ENCODE results near the gene TSEN2.
"Not testable (repeated sequence)": the region's sequence is repeated elsewhere in the genome, so short reads cannot be mapped to it uniquely, and the experiment has no call there.

TSEN2 gene

DNA sequence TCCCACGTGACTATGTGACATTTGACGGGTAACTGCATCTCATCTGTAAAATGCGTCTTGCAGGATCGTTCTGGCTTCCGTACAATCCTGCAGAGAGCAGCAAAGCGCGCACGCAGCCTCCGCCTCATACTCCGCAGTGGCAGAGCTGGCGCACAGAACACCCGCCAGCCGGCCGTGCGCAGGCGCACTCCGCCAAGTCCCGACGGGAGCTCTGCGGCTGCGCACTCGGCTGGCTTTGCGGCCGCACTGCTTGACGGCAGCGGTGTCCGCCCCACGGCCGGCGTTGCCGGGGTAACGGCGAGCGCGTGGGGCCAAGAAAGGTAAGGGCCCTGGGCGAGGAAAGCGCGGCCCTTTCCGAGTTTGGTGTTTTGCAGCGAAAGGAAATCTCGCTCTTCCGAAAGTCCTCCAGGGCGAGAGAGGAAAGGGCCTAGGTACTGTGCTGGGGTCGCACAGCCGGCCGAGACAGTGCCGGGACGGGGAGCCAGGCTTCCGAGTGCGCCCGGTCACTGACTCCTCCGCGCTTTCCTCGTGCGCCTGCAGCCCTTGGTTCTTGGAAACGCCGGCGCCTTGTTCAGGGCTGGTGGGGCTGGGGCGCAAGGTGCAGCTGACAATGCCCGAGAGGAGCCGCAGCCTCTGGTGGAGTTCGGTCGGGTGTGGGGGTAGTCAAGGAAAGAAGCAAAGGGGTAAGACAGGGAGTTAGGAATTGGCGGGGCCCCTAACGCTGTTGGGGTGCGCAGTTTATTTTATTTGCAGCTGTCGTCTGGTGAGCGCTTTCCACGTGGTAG, at the start of gene TSEN2:
TSEN2 (plus strand) TSS at position 283 of the 785 bp plus-strand sequence. CDS start 5,321 bp downstream, outside the sequence.
- DNase-seq (ENCODE audit: low read depth in 2 of 2, low spot score in 1 of 2) = peak; percentile 90 to 93

DNA sequence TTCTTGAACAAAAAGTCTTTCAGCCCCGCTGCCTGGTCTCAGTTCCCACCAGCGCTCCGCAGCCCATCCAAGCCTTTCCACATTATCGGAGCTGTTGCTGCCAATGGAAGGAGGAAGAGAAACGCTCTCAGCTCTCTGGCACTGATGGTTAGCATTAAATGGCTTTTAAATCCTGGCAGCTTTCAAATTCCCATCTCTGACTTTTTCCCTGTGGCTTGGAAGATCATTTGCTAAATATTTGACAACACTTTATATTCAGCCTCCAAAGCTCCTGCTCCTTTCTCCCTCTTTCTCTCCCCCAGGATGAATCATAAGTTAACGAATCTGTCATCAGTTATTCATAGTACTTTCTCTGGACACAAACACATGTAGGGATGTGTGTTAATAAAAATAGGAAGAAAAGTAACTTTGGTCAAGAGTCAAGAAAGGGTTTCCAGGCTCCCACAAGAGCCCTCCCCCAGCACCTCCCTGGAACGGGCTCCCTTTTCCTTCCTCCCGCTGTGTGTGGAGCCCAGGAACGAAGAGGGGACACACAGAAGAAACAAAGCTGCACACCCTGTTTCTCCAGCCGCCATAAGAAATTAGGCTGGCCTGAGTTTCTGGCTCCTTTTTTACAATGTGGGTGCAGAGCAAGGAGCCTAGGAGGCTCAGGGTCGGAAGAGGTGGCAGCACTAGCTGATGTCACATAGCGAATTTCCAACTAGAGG, 47.6 kb upstream of the TSEN2 start:
- DNase-seq (ENCODE audit: low read depth in 2 of 2, low spot score in 1 of 2) = no peak

DNA sequence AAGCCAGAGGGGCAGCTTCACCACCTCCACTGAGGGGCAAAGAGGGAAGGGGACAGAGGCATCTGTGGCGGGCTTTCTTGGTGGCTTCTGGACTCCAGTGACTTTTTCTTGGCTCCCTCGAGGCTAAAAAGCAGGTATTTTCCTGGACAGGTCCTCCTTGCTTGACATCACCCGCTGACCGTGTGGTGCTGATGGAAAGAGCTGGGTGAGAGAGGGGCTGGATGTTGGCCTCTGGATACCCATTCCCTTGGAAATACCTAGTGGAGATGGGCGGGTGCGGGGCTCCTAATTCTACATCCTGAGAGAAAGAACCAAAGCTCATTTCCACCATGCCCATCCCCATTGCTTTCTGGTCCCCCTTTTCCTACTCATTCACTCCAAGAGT, 47.1 kb upstream of the TSEN2 start:
- DNase-seq (ENCODE audit: low read depth in 2 of 2, low spot score in 1 of 2) = no peak

DNA sequence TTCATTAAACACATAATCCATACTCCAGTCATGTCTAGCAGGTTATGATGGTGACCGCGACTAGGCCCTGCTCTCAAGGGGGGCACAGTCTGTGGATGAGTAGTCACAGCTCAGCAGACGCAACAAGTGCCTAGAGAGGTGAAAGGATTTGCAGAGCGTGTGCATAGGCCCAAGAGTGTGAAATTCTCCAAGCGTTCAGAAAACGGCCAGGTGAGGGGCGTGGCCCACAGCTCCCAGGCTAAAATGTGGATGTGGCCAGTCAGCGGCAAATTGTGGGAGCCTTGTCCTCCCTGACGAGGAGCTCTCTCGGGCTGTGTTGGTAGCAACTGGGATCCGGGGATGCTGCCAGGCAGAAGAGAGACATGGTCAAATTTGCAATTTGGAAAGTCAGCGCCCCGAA, 46.4 kb upstream of the TSEN2 start:
- no peak for DNase-seq (ENCODE audit: low read depth in 2 of 2, low spot score in 1 of 2)

DNA sequence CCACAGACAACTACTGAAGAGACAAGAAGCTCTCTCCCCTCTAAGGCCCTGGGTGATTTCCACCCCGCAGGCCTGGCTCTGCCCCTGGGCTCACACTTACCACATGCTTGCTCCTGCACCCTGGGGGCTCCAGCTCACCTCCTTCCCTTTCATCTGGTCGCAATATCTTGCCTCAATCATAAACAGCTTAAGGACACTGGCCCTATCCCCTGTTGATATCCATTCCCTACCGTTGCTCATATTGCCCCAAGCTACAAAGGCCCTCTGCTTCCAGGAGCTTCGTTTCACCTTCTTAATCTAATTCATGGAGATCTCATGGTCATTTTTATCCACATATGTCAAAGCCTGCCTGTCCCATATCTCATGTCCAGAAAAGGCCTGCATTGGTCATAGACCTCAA, 46.0 kb upstream of the TSEN2 start:
- no peak for DNase-seq (ENCODE audit: low read depth in 2 of 2, low spot score in 1 of 2)

DNA sequence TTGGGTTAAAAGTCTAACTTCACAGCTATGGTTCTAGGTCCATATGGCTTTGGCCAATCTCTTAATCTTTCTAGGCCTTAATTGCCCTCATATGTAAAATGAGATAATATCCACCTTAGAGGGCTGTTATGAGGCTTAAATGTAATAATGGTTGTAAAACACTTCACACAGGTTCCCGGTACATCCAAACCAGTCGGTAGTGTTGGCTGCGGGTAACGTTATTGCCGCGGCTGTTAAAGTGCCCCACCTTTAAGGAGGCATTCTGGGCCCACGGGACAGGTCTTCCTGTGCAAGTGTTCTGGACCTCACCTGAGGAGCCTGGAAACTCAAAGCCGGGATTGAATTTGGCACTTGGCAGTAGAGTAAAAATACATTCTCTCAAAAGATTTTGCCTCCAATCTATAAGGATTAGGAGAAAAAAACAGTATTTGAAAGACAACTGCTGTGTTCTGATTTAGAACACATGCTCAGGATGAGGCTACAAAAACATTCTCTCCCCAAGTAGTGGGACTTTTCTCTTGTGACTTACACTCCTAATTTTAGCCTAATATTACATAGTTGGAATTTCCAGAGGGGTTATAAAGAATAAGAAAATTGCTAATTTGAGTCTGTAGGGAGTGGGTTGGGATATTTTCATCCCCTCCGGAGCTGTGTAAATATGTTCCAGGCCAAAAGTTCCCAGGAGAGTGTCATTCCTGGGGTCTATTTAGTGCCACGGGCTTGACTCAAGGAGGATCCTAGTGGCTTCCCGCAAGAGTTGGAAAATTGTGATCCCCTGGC, 44.9 kb upstream of the TSEN2 start:
- DNase-seq (ENCODE audit: low read depth in 2 of 2, low spot score in 1 of 2) = no peak

DNA sequence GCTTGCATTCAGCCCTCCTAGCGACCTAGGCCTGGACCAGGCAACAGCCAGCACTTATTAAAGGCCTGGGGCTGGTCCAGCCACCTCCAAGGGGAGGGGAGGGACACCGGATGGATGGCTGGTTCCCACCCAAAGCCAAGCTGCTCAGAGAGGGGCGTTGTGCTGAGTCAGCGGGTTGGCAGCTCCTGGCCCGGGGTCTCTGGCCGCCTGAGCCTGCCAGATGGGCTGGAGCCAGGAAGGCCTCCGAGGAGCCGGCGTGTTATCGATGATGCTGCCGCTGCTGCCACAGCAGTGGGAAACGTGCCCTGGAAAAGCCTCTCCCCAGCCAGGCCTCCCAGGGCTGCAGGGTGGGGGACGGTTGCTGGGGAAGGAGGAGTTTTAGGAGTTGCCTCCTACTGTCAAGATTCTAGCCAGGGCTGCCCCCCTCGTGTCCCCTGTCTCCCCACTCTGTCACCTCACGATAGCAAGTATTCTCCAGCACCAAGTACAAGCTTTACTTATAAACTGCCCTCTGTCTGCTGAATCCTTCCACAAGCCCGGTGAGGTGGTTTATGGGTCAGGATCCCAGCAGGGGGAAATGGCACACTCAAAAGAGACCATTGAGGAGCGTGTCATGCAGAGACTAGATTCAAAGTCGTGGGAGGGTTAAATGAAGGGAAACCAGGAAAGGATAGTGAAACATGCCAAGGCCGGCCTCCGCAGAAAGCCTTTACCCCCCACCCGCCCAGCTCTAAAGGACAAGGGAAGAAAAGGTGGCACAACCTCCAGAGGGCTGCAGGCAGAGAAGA, 43.2 kb upstream of the TSEN2 start:
- DNase-seq (ENCODE audit: low read depth in 2 of 2, low spot score in 1 of 2) = no peak

DNA sequence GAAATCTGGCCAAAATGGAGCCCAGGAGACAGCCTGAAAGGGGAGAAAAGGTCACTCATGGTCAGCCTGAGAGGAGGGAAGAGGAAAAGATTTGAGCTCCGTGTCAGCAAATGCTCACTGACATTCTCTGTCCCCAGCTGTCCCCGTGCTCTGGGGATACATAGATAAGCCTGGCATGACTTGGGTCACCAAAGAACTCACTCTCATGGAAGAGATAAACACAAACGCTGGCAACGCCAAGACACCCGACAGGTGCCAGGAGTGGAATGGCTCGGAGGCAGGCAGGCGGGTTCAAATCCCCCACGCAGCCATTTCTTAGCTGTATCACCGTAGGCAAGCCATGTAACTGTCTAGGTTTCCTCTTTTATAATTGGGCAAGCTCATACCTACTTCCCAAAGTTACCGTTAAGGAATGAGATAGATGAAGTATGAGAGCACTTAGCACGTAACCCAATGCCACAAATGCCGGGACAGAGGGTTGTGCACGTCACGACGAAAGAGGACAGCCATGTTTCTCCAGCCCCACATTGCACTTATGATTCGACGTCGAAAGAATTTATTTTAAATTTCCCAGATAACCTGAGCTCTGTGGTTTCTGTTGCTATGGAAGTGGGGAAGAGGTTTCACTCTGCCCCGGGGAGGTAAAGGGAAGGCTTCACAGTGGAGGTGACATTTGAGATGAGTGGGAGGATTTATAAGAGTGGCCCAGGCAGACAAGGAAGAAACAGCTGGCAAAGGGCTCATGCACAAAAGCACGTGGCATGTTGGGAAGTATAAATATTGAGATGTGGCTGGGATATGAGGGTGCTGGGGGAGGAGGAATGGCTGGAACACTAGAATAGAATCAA, 41.4 kb upstream of the TSEN2 start:
- no peak for DNase-seq (ENCODE audit: low read depth in 2 of 2, low spot score in 1 of 2)

DNA sequence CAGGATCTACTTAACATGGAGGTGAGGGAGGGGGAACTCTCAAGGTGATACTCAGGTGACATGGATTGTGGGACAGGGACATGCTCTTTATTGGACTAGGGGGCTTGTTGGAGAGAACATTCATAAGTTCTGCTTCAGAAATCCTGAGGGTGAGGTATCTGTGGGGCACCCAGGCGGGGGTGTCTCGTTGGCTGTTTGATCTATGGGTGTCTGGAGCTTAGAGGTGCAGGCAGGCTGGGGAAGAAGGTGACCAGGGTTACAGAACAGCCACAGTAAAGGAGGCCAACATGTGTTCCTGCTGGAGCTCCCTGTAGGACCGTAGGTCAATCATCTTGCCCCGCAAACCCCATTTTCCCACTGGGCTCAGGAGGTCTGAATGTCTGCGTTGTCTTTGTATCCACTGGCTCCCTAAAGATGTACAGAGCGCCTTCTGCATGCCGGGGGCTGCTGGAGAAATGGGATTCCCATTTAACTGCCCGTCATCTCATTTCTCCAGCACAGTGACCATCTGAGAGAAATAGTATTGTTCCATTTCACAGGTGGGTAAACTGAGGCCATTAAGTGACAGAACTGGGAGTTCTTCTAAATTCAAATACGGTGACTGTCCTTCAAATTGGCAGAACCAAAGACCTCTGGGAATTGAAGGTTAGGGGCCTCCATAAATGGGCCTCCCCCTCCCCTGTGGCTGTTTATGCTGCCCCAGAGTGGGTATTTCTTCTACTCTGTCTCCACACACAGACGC, 40.3 kb upstream of the TSEN2 start:
- DNase-seq (ENCODE audit: low read depth in 2 of 2, low spot score in 1 of 2) = no peak

DNA sequence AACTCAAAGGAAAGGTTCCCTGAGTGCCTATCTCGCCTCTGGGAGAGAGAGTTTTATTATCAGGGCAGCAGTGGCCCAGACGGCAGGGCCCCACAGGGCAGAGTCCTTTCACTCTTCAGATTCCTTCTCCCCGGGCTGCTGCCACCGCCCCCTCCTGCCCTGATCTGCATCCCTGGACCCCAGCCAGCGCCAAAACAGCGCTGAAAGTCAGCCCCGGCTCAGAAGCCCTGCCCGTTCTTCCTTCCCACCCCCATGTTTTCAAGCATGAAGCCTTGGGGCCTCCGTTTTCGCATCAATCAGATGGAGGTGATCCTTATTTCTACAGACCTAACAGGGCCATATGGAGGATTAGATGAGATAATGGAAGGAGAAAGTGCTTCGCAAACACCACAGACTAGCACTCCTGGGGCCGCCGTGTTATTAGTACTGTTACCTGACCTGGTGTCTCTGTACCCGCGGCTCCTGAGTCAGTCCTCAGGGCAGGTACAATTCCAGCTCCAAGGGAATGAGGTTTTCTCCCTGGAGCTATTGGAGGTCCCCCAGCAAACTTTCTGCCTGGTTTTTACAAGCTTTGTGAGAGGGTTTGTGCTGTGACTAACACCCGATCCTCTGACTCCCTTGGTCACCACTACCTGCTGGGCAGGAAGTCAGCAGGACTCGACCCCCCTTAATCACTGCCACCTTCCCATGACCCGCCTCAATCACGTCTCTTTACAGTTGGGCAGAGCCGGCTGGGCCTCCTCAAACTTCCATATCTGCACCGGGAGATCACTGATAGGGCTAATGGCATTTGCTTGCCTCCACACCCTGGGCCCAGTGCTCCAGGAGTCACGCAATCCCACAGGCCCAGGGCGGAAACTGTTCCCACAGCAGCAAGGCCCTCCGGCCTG, 39.5 kb upstream of the TSEN2 start:
- no peak for DNase-seq (ENCODE audit: low read depth in 2 of 2, low spot score in 1 of 2)

DNA sequence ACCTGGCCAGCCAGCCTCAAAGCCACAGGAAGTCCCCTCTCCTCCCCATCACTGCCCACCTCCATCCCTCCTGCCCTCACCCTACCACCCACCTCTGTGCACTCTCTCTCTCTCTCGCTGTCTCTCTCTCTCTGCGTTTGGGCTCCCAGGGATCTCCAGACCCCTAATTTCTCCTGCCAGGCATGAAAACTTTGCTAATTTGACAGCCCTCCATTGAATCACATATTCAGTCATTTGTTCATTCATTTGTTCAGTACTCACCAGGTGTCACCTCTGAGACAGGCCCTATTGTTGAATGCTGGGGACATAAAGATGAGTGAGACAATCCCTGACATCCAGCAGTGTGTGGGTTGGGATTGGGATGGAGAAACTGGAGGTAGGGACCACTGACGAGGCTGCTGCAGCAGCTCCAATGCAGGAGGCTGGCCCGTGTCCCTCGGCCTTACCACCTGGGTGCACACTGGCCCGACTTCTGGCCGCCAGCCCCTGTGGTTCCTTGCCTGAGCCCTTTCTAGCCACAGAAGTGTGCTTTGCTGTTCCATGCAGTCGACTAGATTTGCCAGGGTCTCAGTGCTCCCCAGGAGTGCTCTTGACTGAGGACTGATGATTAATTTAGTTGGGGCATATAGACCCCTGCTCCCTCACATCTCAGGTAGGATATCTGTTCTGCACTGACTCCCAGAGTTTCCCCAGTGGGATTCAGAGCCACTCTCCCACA, 38.6 kb upstream of the TSEN2 start:
- DNase-seq (ENCODE audit: low read depth in 2 of 2, low spot score in 1 of 2) = no peak

DNA sequence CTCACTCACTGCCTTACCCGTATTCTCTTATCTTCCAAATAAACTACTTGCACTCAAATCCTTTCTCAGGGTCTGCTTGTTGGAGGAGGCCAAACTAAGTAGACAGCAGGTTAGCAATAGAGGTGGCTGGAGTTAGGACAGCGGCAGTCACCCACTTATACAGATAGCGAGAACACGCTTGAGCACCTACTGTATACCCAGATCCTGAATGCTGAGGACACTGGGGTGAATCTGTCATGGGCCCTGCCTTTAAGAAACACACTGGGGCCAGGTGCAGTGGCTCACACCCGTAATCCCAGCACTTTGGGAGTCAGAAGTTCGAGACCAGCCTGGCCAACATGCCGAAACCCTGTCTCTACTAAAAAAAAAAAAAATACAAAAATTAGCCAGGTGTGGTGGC, 38.0 kb upstream of the TSEN2 start:
- no peak for DNase-seq (ENCODE audit: low read depth in 2 of 2, low spot score in 1 of 2)

DNA sequence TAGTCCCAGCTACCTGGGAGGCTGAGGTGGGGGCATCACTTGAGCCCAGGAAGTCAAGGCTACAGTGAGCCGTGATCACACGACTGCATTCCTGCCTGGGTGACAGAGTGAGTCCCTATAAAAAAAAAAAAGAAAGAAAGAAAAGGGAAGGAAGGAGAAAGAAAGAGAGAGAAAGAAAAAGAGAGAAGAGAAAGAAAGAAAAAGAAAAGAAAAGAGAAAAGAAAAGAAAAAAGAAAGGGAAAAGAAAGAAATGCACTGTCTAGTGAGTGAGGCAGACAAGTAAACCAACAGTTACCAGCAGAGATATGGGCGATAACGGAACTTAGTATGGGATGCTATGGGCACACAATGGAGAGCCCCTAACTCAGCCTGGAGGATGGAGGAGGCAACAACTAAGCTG, 37.2 kb upstream of the TSEN2 start:
- DNase-seq (ENCODE audit: low read depth in 2 of 2, low spot score in 1 of 2) = no peak

DNA sequence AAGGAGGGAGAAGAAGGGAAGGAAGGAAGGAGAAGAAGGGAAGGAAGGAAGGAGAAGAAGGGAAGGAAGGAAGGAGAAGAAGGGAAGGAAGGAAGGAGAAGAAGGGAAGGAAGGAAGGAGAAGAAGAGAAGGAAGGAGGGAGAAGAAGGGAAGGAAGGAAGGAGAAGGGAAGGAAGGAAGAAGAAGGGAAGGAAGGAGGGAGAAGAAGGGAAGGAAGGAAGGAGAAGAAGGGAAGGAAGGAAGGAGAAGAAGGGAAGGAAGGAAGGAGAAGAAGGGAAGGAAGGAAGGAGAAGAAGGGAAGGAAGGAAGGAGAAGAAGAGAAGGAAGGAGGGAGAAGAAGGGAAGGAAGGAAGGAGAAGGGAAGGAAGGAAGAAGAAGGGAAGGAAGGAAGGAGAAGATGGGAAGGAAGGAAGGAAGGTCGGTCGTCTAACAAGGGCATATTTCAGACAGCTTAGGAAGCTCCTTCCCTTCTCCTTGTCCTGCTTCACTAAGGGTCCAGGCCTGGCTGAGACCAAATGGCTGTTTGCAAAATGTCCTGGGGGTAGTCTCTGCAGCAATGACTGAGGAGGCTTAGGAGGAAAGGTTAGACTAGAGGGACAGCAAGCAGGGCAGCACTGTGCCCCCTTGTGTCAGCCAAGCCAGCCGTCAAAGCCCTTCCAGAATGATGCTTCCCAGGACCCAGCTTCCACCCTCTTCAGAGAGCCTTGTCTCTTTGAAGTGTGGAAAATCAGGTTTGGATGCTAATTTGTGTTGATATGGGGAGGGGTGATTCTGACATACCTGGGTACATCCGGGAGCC, 35.7 kb upstream of the TSEN2 start:
- not testable (repeated sequence) for DNase-seq (ENCODE audit: low read depth in 2 of 2, low spot score in 1 of 2)

DNA sequence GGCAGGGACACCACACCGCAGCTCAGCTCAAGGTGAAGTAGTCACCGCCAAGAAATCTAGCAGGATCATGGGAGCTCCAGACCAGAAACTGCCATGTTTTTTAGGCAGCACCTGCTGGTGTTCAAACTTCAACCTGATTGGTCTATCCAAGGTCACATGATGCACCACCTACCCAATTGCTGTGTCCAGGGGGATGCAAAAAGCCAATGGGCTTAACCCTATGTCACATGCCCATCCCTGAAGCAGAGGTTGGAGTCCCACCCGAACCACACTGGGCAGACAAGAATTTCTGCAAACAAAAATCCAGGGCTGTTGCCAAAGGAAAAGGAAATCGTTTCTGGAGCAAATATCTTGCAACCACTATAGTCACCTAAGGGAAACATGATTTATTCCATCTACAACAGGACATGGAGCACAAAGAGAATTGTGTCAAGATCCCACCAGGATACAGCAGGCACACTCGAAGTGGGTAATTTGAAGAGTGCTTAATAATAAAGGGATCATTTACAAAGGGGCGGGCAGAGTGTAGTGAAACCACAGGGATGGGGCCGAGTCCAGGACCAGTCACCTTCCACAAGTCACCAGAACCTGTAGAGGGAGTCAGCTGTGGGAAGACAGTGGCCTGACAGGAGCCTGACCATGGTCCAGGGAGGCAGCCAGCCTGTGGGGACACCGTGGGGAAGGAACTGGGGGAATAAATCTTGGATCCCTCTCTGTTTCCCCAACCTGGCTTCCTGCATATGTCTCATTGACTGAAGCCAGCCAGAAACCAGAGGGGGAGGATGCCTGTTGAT, 34.2 kb upstream of the TSEN2 start:
- DNase-seq (ENCODE audit: low read depth in 2 of 2, low spot score in 1 of 2) = no peak

DNA sequence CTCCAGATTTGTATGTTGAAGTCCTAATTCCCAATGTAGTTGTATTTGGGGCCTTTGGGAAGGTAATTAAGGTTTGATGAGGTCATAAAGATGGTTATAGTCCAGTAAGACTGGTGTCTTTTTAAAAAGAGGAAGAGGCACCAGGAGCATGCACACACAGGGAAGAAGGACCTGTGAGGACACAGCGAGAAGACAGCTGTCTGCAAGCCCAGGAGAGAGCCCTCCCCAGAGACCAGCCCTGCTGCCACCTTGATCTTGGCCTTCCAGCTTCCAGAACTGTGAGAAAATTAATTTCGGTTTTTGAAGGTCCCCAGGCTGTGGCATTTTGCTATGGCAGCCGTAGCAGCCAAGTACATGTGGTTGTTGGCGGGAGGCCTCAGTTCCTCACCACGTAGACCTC, 32.8 kb upstream of the TSEN2 start:
- no peak for DNase-seq (ENCODE audit: low read depth in 2 of 2, low spot score in 1 of 2)

All from stimulated activated CD8-positive, alpha-beta memory T cell treated with anti-CD3 and anti-CD28 coated beads, Interleukin-4, amount 100 ng/mL, for 1 hour (primary cell).